Measurements from ENCODE around the gene IGFBP3. TPM values are rescaled to one million over a fixed set of nuclear protein-coding genes. Genes with fewer than 3 reads are reported as not detected.
"Not testable (repeated sequence)": the region's sequence is repeated elsewhere in the genome, so short reads cannot be mapped to it uniquely, and the experiment has no call there.

The IGFBP3 gene
- total RNA-seq, 1 donor from 2014 or later = 197 TPM

DNA sequence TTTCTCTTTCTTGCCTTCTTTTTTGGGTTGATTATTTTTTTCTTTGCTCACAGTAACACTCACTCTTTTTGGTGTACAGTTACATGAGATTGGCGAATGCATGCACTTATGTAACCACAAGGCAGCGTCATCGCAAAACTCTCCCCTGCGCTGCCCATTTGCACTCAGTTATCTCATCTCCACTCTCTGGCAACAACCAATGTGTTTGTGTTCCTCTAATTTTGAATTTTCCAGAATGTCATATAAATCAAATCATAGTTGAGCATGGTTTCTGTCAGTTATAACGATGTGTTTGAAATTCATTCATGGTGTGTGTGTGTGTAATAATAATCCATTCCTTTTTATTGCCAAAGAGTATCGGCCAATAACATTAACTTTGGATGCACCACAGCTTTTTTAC, 23.0 kb upstream of the IGFBP3 start:
- intact Hi-C loops (cut with DNase I) = loop anchor here (5.0 kb wide), 1 partner anchor 1533 kb away; no protein-coding TSS in a partner anchor
- Histone ChIP-seq H3K9me3 (no peaks in the 10 kb centered on the region), H3K4me1 (no peaks in the 10 kb centered on the region), H3K27me3 (no peaks in the 10 kb centered on the region), H3K27ac (no peak overlapping the region), H3K4me3 (no peak overlapping the region), H3K36me3 (no peaks in the 10 kb centered on the region)
- TF ChIP-seq, protein P1, sequence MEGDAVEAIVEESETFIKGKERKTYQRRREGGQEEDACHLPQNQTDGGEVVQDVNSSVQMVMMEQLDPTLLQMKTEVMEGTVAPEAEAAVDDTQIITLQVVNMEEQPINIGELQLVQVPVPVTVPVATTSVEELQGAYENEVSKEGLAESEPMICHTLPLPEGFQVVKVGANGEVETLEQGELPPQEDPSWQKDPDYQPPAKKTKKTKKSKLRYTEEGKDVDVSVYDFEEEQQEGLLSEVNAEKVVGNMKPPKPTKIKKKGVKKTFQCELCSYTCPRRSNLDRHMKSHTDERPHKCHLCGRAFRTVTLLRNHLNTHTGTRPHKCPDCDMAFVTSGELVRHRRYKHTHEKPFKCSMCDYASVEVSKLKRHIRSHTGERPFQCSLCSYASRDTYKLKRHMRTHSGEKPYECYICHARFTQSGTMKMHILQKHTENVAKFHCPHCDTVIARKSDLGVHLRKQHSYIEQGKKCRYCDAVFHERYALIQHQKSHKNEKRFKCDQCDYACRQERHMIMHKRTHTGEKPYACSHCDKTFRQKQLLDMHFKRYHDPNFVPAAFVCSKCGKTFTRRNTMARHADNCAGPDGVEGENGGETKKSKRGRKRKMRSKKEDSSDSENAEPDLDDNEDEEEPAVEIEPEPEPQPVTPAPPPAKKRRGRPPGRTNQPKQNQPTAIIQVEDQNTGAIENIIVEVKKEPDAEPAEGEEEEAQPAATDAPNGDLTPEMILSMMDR (IDR thresholded peaks at IDR 0.05) = no peak
- no peak for TF ChIP-seq POLR2A (IDR thresholded peaks at IDR 0.05)
- TF ChIP-seq POLR2AphosphoS5 (IDR thresholded peaks at IDR 0.05; ENCODE audit: insufficient read depth in 1 of 2, low read depth in 1 of 2) = no peak
- no peak for DNase-seq (ENCODE audit: extremely low spot score in 2 of 2)

DNA sequence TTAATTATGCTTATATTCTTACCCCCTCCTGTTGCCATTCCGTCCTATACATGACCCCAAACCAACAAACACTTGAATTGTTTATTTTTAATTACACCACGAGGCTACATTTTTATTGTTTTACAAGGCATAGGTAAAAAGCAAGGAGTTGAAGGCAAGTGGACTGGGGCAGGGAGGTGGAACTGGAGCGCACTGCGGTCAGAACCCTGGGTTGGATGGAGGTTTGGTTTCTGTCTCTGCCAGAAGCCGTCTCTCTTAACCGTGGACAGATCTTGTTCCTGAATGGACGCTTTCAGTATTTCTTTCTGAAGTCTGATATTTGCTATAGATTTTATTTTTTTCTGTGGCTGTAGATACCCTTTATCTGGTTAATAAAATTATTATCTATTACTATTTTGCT, 19.9 kb upstream of the IGFBP3 start:
- Histone ChIP-seq H3K9me3 (no peaks in the 10 kb centered on the region), H3K27me3 (no peaks in the 10 kb centered on the region), H3K27ac (no peak overlapping the region), H3K4me1 (no peaks in the 10 kb centered on the region), H3K4me3 (no peak overlapping the region), H3K36me3 (no peaks in the 10 kb centered on the region)
- no peak for DNase-seq (ENCODE audit: extremely low spot score in 2 of 2)
- intact Hi-C loops (cut with DNase I) = loop anchor here (5.0 kb wide), 1 partner anchor 1536 kb away; no protein-coding TSS in a partner anchor
- TF ChIP-seq POLR2A (IDR thresholded peaks at IDR 0.05) (no peak), POLR2AphosphoS5 (IDR thresholded peaks at IDR 0.05; ENCODE audit: insufficient read depth in 1 of 2, low read depth in 1 of 2) (no peak)
- TF ChIP-seq, protein P1 (IDR thresholded peaks at IDR 0.05) = no peak

DNA sequence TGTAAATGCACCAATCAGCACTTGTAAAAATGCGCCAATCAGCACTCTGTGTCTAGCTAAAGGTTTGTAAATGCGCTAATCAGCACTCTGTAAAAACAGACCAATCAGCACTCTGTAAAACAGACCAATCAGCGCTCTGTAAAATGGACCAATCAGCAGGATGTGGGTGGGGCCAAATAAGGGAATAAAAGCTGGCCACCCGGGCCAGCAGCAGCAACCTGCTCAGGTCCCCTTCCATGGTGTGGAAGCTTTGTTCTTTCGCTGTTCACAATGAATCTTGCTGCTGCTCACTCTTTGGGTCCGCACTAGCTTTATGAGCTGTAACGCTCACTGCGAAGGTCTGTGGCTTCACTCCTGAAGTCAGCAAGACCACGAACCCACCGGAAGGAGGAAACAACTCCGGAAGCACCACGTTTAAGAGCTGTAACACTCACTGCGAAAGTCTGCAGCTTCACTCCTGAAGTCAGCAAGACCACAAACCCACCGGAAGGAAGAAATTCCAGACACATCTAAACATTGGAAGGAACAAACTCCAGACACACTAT, 19.2 kb upstream of the IGFBP3 start:
- H3K4me1 ChIP-seq; H3K9me3 ChIP-seq; H3K36me3 ChIP-seq; DNase-seq (ENCODE audit: extremely low spot score in 2 of 2); H3K27me3 ChIP-seq; H3K27ac ChIP-seq; H3K4me3 ChIP-seq: not testable (repeated sequence)
- intact Hi-C loops (cut with DNase I) = loop anchor here (5.0 kb wide), 1 partner anchor 1537 kb away; no protein-coding TSS in a partner anchor

DNA sequence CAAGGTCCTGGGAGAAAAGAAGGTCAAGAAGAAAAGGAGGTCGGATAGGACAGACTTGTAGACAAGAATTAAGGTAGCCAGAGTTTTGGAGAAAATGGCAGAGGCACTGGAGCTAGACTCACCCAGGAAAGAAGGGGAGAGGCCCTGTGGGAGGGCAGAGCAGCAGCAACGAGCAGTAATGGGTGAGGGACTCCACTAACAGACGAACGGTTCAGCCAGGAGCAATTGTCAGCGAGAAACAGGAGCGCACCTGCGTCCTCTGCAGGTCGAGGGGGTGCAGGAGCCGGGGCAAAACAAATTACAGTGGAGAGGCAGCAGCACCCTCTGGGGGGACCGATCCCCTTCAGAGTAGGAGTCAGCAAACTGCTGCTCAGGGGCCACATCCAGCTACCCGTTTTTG, 18.5 kb upstream of the IGFBP3 start:
- no peak for DNase-seq (ENCODE audit: extremely low spot score in 2 of 2)
- TF ChIP-seq, protein P1 (IDR thresholded peaks at IDR 0.05) = no peak
- no peak for TF ChIP-seq POLR2A (IDR thresholded peaks at IDR 0.05)
- no peak for TF ChIP-seq POLR2AphosphoS5 (IDR thresholded peaks at IDR 0.05; ENCODE audit: insufficient read depth in 1 of 2, low read depth in 1 of 2)
- Histone ChIP-seq H3K36me3 (no peaks in the 10 kb centered on the region), H3K27ac (no peak overlapping the region), H3K4me1 (no peaks in the 10 kb centered on the region), H3K9me3 (no peaks in the 10 kb centered on the region), H3K27me3 (no peaks in the 10 kb centered on the region), H3K4me3 (no peak overlapping the region)
- intact Hi-C loops (cut with DNase I) = no loop called here

DNA sequence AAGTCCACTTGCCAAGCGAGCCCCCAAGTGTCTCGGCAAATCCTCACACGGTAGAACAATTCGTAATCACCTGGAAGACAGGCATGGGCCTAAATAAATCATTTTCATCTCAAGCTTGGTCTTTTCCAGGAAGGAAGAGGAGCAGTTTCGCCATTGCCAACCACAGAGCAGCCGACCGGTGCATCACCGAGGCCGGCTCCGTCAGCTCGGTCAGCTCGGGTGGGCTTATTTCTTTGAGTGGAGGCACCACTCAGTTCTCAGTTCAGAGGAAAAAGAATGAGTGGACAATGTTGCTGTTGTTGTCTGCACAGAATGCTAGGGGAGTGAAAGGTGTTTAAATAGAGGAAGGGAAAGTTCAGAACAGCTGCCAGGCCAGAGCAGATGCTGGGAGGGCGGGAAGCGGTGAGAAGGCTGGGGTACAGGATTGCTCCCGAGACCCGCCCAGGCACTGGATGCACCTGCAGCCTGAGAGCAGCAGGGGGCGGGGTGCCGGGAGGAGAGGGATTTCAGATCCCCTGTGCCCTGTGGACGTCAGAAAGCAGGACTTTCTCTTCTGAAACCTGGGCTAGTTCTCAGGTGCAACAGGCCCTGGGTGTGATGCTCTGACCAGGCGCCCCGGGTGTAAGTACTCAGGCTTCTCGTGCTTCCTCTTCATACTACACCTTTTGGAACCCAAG, 17.7 kb upstream of the IGFBP3 start:
- H3K27ac ChIP-seq = no peak overlapping the region
- H3K4me3 ChIP-seq = no peak overlapping the region
- H3K9me3 ChIP-seq = no peaks in the 10 kb centered on the region
- no peak for DNase-seq (ENCODE audit: extremely low spot score in 2 of 2)
- no peak for TF ChIP-seq POLR2A (IDR thresholded peaks at IDR 0.05)
- no peak for TF ChIP-seq POLR2AphosphoS5 (IDR thresholded peaks at IDR 0.05; ENCODE audit: insufficient read depth in 1 of 2, low read depth in 1 of 2)
- TF ChIP-seq, protein P1 (IDR thresholded peaks at IDR 0.05) = no peak
- H3K36me3 ChIP-seq = no peaks in the 10 kb centered on the region
- H3K4me1 ChIP-seq = no peaks in the 10 kb centered on the region
- H3K27me3 ChIP-seq = no peaks in the 10 kb centered on the region
- intact Hi-C loops (cut with DNase I) = no loop called here

All from vagina (tissue), 2 donors.